Urinary bladder (tissue), 4 donors: ENCODE measurements around the gene AIF1L. TPM values are rescaled to one million over a fixed set of nuclear protein-coding genes. Genes with fewer than 3 reads are reported as not detected.
"Not testable (repeated sequence)": the region's sequence is repeated elsewhere in the genome, so short reads cannot be mapped to it uniquely, and the experiment has no call there.

Source experiments
- DNase-seq: peaks from one replicate; pipeline ENCODE4 v3.0.0-alpha.2; 2015; ENCODE audit errors: extremely low spot score
- H3K27ac ChIP-seq: one replicate; pipeline ENCODE4 v1.5.1; 2013; ENCODE audit warnings: low read depth, mild to moderate bottlenecking, moderate library complexity
- H3K36me3 ChIP-seq: one replicate; pipeline ENCODE4 v1.6.1; 2013; ENCODE audit warnings: mild to moderate bottlenecking, moderate library complexity; ENCODE audit not compliant: insufficient read depth
- H3K4me1 ChIP-seq: one replicate; pipeline ENCODE4 v1.6.1; 2013; ENCODE audit warnings: mild to moderate bottlenecking, moderate library complexity; ENCODE audit not compliant: insufficient read depth
- H3K4me3 ChIP-seq: one replicate; pipeline ENCODE4 v1.5.1; 2013; ENCODE audit warnings: low read depth, low read length
- WGBS: extraction: QIAGEN DNeasy Blood & Tissue Kit; methylation state at CpG from one replicate; pipeline ENCODE4 v1.1.7; 2013; 5-methylcytosine and 5-hydroxymethylcytosine counted together
- polyA plus RNA-seq: library from polyadenylated mRNA; stranded (reverse); fragments of 200-250 nt; gene quantifications from one replicate; pipeline ENCODE4 v1.2.3, GENCODE V29; 2013
- total RNA-seq: library from RNA; depleted of rRNA; stranded (reverse); fragments of >200 nt; gene quantifications from one replicate; pipeline ENCODE4 v1.2.3, GENCODE V29; 2014
- donor health status: healthy with polysubstance abuse.
- donor health status: healthy.

Gene AIF1L
- total and polyA plus RNA-seq, 2 donors, result 8.9 to 20.6 TPM

DNA sequence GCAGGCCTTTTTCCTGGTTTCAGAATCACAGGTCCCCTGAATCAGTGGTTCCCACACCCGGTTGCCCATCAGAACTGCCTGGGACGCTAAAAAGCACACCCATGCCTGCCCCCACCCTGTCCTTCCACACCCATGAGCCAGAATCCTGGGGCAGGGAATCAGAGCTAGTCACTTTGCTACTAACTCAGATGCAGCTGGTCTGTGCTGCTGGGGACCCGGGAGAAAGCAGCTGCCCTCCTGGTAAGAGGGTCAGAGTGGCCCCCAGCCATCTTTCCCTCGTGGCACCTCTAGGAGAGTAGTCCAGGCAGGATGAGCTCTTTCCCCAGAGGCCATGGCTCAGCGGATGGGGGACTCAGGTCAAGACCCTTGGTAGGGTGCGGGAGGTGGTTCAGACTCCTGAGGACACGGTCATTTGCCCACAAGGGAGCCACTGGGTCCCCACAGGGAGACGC lies 17.8 kb downstream of the AIF1L start:
- H3K27ac ChIP-seq, result no peak overlapping the region
- WGBS, result 90% methylated on average over 8 of the region's 8 CpGs
- DNase-seq, result no peak
- H3K4me3 ChIP-seq, result no peak overlapping the region
- no peaks in the 10 kb centered on the region for H3K36me3 ChIP-seq
- no peaks in the 10 kb centered on the region for H3K4me1 ChIP-seq

- not testable (repeated sequence) for DNase-seq, H3K4me1 ChIP-seq, H3K4me3 ChIP-seq, H3K27ac ChIP-seq, H3K36me3 ChIP-seq
- 87% methylated on average over 5 of the region's 6 CpGs for WGBS
Observed at GRCh38 chr9:131115360-131115742, 19.0 kb downstream of the AIF1L start.

DNA sequence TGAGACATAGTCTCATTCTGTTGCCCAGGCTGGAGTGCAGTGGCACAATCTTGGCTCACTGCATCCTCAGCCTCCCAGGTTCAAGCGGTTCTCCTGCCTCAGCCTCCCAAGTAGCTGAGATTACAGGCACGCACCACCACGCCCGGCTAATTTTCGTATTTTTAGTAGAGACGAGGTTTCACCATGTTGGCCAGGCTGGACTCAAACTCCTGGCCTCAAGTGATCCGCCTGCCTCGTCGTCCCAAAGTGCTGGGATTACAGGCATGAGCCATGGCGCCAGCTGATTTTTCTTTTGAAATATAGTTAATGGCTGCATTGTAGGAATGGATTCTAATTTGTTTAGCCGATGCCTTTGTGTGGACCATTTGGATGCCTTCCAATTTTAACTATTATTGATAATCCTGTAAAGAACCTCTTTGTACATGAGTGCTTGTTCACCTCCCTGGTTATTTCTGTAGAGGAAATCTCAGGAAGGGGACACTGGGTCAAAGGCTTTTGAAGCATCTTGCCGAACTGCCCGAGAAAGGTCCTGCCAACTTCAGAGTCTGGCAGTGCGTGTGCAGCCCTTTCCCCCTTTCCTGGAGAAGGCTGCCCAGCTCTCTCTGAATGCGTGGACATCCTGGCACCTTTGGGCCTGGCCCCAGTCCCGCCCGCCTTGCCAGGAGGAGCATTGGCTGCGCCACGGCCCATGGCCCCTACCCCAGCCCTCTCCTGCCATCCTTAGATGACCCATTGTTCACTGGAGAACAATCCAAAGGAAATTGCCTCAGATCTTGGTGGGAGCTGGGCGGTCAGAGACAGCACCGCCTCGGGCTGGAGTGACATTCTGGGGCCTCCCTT lies 20.2 kb downstream of the AIF1L start:
- H3K4me3 ChIP-seq, result no peak overlapping the region
- WGBS, result 87% methylated on average over 22 of the region's 22 CpGs
- no peaks in the 10 kb centered on the region for H3K36me3 ChIP-seq
- H3K4me1 ChIP-seq, result no peaks in the 10 kb centered on the region
- no peak for DNase-seq
- H3K27ac ChIP-seq, result no peak overlapping the region

DNA sequence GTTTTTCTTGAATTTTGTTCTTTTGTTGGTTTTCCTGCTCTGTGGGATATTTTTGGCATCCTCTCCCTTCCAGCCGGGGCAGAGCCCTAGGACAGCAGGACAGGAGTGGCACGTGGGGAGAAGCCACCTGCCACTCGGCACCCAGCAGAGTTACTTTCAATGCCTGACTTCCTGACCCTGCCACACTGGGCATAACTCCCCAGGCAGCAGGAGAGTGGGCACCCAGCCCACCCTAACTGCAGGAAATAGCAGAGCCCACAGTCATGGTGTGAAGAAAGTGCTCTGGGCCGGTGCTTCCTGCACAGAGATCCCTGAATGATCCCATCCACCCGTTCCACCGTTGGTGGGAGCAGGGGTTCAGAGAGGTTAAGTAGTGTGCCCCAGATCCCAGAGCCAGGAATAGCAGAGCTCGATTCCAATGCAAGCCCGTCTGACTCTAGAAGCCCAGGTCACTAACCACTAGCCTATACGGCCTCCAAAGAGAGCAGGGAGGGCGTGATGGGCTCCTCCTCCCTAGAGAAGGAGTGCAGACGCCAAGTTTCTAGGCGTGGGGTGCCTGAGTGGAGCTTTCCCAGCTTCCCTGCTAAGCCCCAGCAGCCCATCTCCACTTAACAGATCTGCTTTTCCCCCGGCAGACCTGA lies 20.9 kb downstream of the AIF1L start:
- DNase-seq, result no peak
- H3K27ac ChIP-seq, result no peak overlapping the region
- no peaks in the 10 kb centered on the region for H3K36me3 ChIP-seq
- H3K4me1 ChIP-seq, result no peaks in the 10 kb centered on the region
- H3K4me3 ChIP-seq, result no peak overlapping the region
- WGBS, result 73% methylated on average over 13 of the region's 13 CpGs

DNA sequence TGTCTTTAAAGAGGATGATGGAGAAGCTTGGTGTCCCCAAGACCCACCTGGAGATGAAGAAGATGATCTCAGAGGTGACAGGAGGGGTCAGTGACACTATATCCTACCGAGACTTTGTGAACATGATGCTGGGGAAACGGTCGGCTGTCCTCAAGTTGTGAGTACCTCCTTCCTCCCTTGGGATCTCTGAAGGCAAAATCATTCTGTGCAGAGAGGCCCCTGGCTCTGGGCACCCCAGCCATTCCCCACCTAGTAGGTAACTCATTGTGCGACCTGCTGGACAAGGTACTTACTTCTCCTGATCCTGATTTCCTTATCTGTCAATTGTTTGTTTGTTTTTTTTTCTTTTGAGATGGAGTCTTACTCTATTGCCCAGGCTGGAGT lies 21.4 kb downstream of the AIF1L start:
- no peak for DNase-seq
- no peak overlapping the region for H3K27ac ChIP-seq
- H3K36me3 ChIP-seq, result no peaks in the 10 kb centered on the region
- H3K4me1 ChIP-seq, result no peaks in the 10 kb centered on the region
- WGBS, result 85% methylated on average over 4 of the region's 4 CpGs
- H3K4me3 ChIP-seq, result no peak overlapping the region

DNA sequence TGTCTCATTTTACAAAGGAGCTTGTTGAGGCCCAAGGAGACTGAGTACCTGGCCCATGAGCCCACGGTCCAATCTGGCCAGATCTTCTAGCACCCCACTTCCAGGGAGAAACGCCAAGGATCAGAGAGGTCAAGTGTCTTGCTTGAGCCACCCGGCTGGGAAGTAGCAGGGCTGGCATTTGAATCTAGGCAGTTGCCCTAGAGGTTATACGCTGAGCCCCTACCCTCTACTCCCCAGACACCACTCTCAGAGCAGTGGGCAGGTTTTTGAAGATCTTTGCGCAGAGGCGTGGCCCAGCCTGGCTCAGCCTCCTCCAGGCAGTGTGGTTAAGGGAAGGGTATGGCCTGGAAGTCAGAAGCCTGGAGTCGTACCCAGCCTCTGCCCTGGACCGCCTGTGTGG lies 23.3 kb downstream of the AIF1L start:
- WGBS, result 86% methylated on average over 8 of the region's 8 CpGs
- Histone ChIP-seq H3K27ac (no peak overlapping the region), H3K4me3 (no peak overlapping the region), H3K36me3 (no peaks in the 10 kb centered on the region), H3K4me1 (no peaks in the 10 kb centered on the region)
- no peak for DNase-seq

GRCh38 chr9:131120620-131121228 lies 24.4 kb downstream of the AIF1L start:
- Histone ChIP-seq H3K36me3 (no peaks in the 10 kb centered on the region), H3K4me1 (no peaks in the 10 kb centered on the region), H3K4me3 (no peak overlapping the region), H3K27ac (no peak overlapping the region)
- WGBS, result 92% methylated on average over 7 of the region's 7 CpGs
- no peak for DNase-seq

GRCh38 chr9:131121346-131121745 lies 25.0 kb downstream of the AIF1L start:
- WGBS, result 86% methylated on average over 2 of the region's 2 CpGs
- Histone ChIP-seq H3K27ac (no peak overlapping the region), H3K4me3 (no peak overlapping the region), H3K4me1 (no peaks in the 10 kb centered on the region), H3K36me3 (no peaks in the 10 kb centered on the region)
- no peak for DNase-seq

- 88% methylated on average over 2 of the region's 2 CpGs for WGBS
- no peaks in the 10 kb centered on the region for H3K36me3 ChIP-seq
- H3K4me1 ChIP-seq, result no peaks in the 10 kb centered on the region
- no peak overlapping the region for H3K4me3 ChIP-seq
- no peak for DNase-seq
- no peak overlapping the region for H3K27ac ChIP-seq
Observed at GRCh38 chr9:131122158-131122557, 25.8 kb downstream of the AIF1L start.

DNA sequence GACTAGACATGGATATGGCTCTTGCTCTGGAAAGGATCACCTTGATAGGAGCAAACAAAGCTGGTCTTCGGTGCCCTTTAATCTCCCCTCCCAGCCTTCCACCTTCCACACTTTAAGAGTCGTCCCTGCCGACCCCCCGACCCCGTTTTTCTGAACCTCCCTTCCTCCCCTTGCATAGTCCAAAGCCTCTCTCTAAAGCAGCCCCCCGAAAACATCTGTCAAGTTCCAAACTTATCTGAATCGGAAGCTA lies 28.6 kb downstream of the AIF1L start:
- 2% methylated on average over 7 of the region's 7 CpGs for WGBS

DNA sequence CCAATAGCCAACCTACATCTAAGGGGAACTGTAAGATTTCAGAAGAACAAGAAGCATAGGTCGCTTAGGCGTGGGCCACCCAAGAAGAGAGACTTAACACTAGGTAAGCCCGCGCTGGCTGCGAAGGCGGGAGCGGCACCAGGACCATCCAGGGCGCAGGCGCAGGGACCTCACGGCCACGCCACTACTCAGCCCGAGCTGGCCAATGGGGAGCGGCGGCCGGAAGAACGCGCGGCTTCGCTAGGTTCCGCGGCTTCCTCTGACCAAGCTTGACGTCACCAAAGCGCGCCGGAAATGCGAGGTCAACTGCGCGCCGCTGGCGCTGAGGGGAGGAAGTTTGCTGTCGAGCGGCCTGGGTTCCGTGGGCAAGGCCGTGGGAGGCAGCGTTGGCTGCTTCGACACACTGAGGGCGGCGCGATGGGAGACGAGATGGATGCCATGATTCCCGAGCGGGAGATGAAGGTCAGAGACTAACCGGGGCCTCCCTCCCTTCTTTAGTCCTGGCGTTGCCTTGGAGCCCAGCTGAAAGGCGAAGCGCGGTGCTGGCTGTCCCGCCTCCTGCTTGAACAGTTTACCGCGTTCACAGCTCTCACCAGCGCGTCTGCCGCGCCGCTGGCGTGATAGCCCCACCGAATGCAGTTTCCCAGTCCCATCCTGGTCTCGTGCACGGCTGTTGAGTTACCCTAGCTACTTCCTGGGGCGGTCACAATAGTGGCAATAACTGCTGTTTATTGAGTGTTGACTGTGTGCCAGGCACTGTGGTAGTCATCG lies 29.1 kb downstream of the AIF1L start, which contains the start of gene NUP214:
TSS of gene NUP214 (plus strand) at position 299 of the 771 bp plus-strand sequence. CDS start at position 418, 119 bp downstream.
- no peaks in the 10 kb centered on the region for H3K4me1 ChIP-seq
- under 1% methylated on average over 61 of the region's 61 CpGs for WGBS
- peaks cover 4% of the 10 kb centered on the region for H3K36me3 ChIP-seq
- H3K27ac ChIP-seq, result peak within 1 kb of the TSS; percentile 85
- H3K4me3 ChIP-seq, result peak within 1 kb of the TSS; percentile 87
- DNase-seq, result peak; percentile 92

More for the DNA sequence above, 28.6 kb downstream of the AIF1L start:
- Histone ChIP-seq H3K4me3 (peak overlapping the region; percentile 45), H3K36me3 (peaks cover 4% of the 10 kb centered on the region), H3K27ac (peak overlapping the region; percentile 85), H3K4me1 (no peaks in the 10 kb centered on the region)
- DNase-seq, result no peak

DNA sequence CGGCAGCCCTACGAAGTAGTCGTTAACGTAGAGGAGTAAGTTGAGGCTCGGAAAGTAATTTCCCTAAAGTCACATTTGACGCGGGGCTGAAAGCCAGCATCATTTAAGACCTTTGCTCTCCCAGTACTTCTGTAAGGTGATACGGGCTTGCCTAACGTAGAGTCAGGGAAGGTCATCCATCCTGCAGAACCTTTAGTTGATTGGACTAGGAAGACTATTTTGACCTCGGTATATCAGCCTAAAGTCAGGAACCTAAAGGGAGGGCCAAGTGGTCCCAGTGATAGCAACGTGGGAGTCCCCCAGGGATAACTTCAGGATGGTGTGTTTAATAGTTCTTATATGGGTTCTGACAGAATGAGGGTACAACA lies 29.7 kb downstream of the AIF1L start:
- peak overlapping the region; percentile 87 for H3K4me3 ChIP-seq
- H3K36me3 ChIP-seq, result peaks cover 7% of the 10 kb centered on the region
- H3K27ac ChIP-seq, result peak overlapping the region; percentile 84
- DNase-seq, result no peak
- no peaks in the 10 kb centered on the region for H3K4me1 ChIP-seq
- WGBS, result under 1% methylated on average over 11 of the region's 11 CpGs

GRCh38 chr9:131129183-131129582 lies 32.9 kb downstream of the AIF1L start:
- no peak for DNase-seq
- Histone ChIP-seq H3K36me3 (peaks cover 9% of the 10 kb centered on the region), H3K4me1 (no peaks in the 10 kb centered on the region), H3K4me3 (no peak overlapping the region), H3K27ac (no peak overlapping the region)
- 84% methylated on average over 3 of the region's 3 CpGs for WGBS
